Caco-2 (cell line): ENCODE measurements around the gene KIF14. TPM values are rescaled to one million over a fixed set of nuclear protein-coding genes. Genes with fewer than 3 reads are reported as not detected.

Source experiments
- BruUV-seq: library from RNA; stranded (reverse); fragments of 400-500 nt; replicated peaks from 2 replicates; lab custom pipeline; 2021; lab: Mats Ljungman, UMichigan
- CTCF ChIA-PET: fragments of 300-600 bp; sonication (Branson Sonifier 250); formaldehyde crosslinking; loops from one replicate; lab custom pipeline; 2022; ENCODE audit warnings: antibody characterized with exemption; lab: Charles Lee
- POLR2A ChIA-PET: fragments of 300-600 bp; sonication (Branson Sonifier 250); formaldehyde crosslinking; loops from one replicate; lab custom pipeline; 2022; ENCODE audit warnings: antibody characterized with exemption; lab: Charles Lee
- DNase-seq, 2 experiments: peaks; one replicate each; pipeline versions ENCODE4 v3.0.0 to v3.0.0-alpha.2; 2020 to 2022
- H3K27me3 ChIP-seq: replicated peaks from 2 replicates; pipeline ENCODE4 v1.6.0; 2011; ENCODE audit warnings: low read length; ENCODE audit not compliant: control insufficient read depth, insufficient read depth
- H3K36me3 ChIP-seq: 2 replicates; pipeline ENCODE4 v1.5.1; 2011; ENCODE audit warnings: low read length; ENCODE audit not compliant: control insufficient read depth, insufficient read depth
- H3K4me1 ChIP-seq: fragments of 250-450 bp; sonication (Bioruptor Pico); 2 replicates; pipeline ENCODE4 v1.5.1; 2020; ENCODE audit warnings: mild to moderate bottlenecking
- H3K4me3 ChIP-seq: 2 replicates; pipeline ENCODE4 v1.5.1; 2011; ENCODE audit warnings: low read depth, mild to moderate bottlenecking, control low read depth, low read length
- H3K9me3 ChIP-seq: fragments of 250-450 bp; sonication (Bioruptor Pico); 2 replicates; pipeline ENCODE4 v1.5.1; 2020; ENCODE audit warnings: mild to moderate bottlenecking, moderate library complexity
- H3K27ac Mint-ChIP-seq: one replicate; pipeline ENCODE4 v1.8.0; 2022; ENCODE audit warnings: mixed read lengths; ENCODE audit not compliant: unreplicated experiment
- H3K27me3 Mint-ChIP-seq: one replicate; pipeline ENCODE4 v1.8.0; 2022; ENCODE audit warnings: mixed read lengths; ENCODE audit not compliant: insufficient read depth, unreplicated experiment
- H3K36me3 Mint-ChIP-seq: one replicate; pipeline ENCODE4 v1.8.0; 2022; ENCODE audit warnings: mild to moderate bottlenecking, mixed read lengths; ENCODE audit not compliant: insufficient read depth, unreplicated experiment
- H3K4me1 Mint-ChIP-seq: one replicate; pipeline ENCODE4 v1.8.0; 2022; ENCODE audit warnings: low read depth, mixed read lengths; ENCODE audit not compliant: unreplicated experiment
- H3K4me3 Mint-ChIP-seq: one replicate; pipeline ENCODE4 v1.8.0; 2022; ENCODE audit warnings: mild to moderate bottlenecking, moderate library complexity, mixed read lengths; ENCODE audit not compliant: unreplicated experiment
- H3K9me3 Mint-ChIP-seq: one replicate; pipeline ENCODE4 v1.8.0; 2022; ENCODE audit warnings: mixed read lengths; ENCODE audit not compliant: unreplicated experiment
- CTCF ChIP-seq, 2 experiments: fragments of 200-600 bp in 1 of 2; IDR thresholded peaks; 1 replicate in 1 of 2; 2 replicates in 1 of 2; pipeline versions ENCODE4 v1.5.1 to v1.8.0; 2011 to 2022; ENCODE audit warnings: antibody characterized with exemption in 1 of 2, control low read depth in 1 of 2, inconsistent platforms in 1 of 2, low read depth in 1 of 2, low read length in 1 of 2, mild to moderate bottlenecking in 1 of 2, moderate library complexity in 1 of 2; ENCODE audit not compliant: insufficient read depth in 1 of 2, severe bottlenecking in 1 of 2, unreplicated experiment in 1 of 2
- intact Hi-C: fragments of 100-400 bp; cut with micrococcal nuclease; formaldehyde crosslinking; loops from one replicate; pipeline ENCODE4 v1.10.0; 2022; ENCODE audit not compliant: unreplicated experiment
- total RNA-seq: library from RNA; stranded (reverse); gene quantifications from 2 replicates; pipeline ENCODE4 v1.2.3, GENCODE V29; 2022

Gene KIF14
- total RNA-seq, 1 experiment from 2014 or later: 11.6 TPM

GRCh38 chr1:200646515-200646914, 26.0 kb upstream of the KIF14 start:
- Histone ChIP-seq H3K4me1 (no peaks in the 10 kb centered on the region), H3K9me3 (no peaks in the 10 kb centered on the region), H3K36me3 (no peaks in the 10 kb centered on the region), H3K27me3 (no peaks in the 10 kb centered on the region), H3K4me3 (no peak overlapping the region)
- no peaks in the 10 kb centered on the region for H3K4me1 Mint-ChIP-seq
- H3K9me3 Mint-ChIP-seq: no peaks in the 10 kb centered on the region
- ChIA-PET POLR2A (no interaction called here), CTCF (interaction anchor here (0.7 kb wide), 1 partner anchor 12 kb away, joined by 4 read pairs; no protein-coding TSS in a partner anchor)
- BruUV-seq: no TSS peak
- no peaks in the 10 kb centered on the region for H3K27me3 Mint-ChIP-seq
- TF ChIP-seq CTCF (IDR thresholded peaks at IDR 0.05; ENCODE audit: insufficient read depth in 1 of 2, low read depth in 1 of 2, low read length in 1 of 2, severe bottlenecking in 1 of 2, unreplicated experiment in 1 of 2): no peak
- DNase-seq: no peak
- H3K4me3 Mint-ChIP-seq: no peak overlapping the region
- H3K36me3 Mint-ChIP-seq: peaks cover 13% of the 10 kb centered on the region
- H3K27ac Mint-ChIP-seq: no peak overlapping the region
- intact Hi-C loops: no loop called here

DNA sequence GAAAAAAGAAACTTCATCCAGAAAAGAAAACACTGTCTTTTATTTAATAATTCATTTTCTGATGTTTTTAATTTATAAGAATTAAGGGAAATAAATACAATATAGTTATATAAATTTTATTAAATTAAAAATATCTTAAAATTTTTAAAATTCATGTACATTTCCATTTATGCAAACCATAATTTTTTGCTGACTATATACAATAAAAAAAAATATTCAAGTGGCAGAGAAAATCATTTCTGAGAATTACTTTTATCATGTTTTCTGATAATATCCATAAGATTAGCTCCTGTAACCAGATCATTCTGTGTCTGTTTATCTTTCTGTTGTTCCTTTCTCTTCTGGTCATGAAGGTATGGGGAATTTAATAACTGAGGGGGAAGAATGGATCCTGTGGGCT, 23.5 kb upstream of the KIF14 start:
- peaks cover 13% of the 10 kb centered on the region for H3K36me3 Mint-ChIP-seq
- Histone ChIP-seq H3K36me3 (no peaks in the 10 kb centered on the region), H3K9me3 (no peaks in the 10 kb centered on the region), H3K27me3 (no peaks in the 10 kb centered on the region), H3K4me1 (peaks cover 10% of the 10 kb centered on the region; the same call in 1 of the 2 replicates), H3K4me3 (no peak overlapping the region)
- ChIA-PET POLR2A (interaction anchor here (0.6 kb wide), 1 partner anchor 10 kb away, joined by 3 read pairs; no protein-coding TSS in a partner anchor), CTCF (no interaction called here)
- no peak for TF ChIP-seq CTCF (IDR thresholded peaks at IDR 0.05; ENCODE audit: insufficient read depth in 1 of 2, low read depth in 1 of 2, low read length in 1 of 2, severe bottlenecking in 1 of 2, unreplicated experiment in 1 of 2)
- H3K27me3 Mint-ChIP-seq: no peaks in the 10 kb centered on the region
- BruUV-seq: no TSS peak
- no peak overlapping the region for H3K4me3 Mint-ChIP-seq
- no peaks in the 10 kb centered on the region for H3K9me3 Mint-ChIP-seq
- H3K4me1 Mint-ChIP-seq: peaks cover 8% of the 10 kb centered on the region
- no peak overlapping the region for H3K27ac Mint-ChIP-seq
- DNase-seq: no peak
- intact Hi-C loops: no loop called here

- POLR2A ChIA-PET: no interaction called here
- Mint-ChIP-seq H3K27me3 (no peaks in the 10 kb centered on the region), H3K36me3 (peaks cover 13% of the 10 kb centered on the region)
Observed at GRCh38 chr1:200642481-200642880, 21.9 kb upstream of the KIF14 start.

More at GRCh38 chr1:200642481-200642880, 21.9 kb upstream of the KIF14 start:
- no peak for TF ChIP-seq CTCF (IDR thresholded peaks at IDR 0.05; ENCODE audit: insufficient read depth in 1 of 2, low read depth in 1 of 2, low read length in 1 of 2, severe bottlenecking in 1 of 2, unreplicated experiment in 1 of 2)
- intact Hi-C loops: no loop called here
- Histone ChIP-seq H3K4me1 (peaks cover 13% of the 10 kb centered on the region; the same call in 1 of the 2 replicates), H3K27me3 (no peaks in the 10 kb centered on the region), H3K4me3 (no peak overlapping the region), H3K9me3 (no peaks in the 10 kb centered on the region), H3K36me3 (no peaks in the 10 kb centered on the region)
- DNase-seq: no peak
- Mint-ChIP-seq H3K4me1 (peaks cover 14% of the 10 kb centered on the region), H3K27ac (no peak overlapping the region), H3K9me3 (no peaks in the 10 kb centered on the region), H3K4me3 (no peak overlapping the region)
- CTCF ChIA-PET: no interaction called here
- no TSS peak for BruUV-seq
